ENCODE data around the gene CAMK1. TPM values are rescaled to one million over a fixed set of nuclear protein-coding genes. Genes with fewer than 3 reads are reported as not detected.

CAMK1 gene
- total and polyA plus RNA-seq, 2 of the 4 experiments (the other 2 are of a cell fraction) = 33.3 to 36.4 TPM

DNA sequence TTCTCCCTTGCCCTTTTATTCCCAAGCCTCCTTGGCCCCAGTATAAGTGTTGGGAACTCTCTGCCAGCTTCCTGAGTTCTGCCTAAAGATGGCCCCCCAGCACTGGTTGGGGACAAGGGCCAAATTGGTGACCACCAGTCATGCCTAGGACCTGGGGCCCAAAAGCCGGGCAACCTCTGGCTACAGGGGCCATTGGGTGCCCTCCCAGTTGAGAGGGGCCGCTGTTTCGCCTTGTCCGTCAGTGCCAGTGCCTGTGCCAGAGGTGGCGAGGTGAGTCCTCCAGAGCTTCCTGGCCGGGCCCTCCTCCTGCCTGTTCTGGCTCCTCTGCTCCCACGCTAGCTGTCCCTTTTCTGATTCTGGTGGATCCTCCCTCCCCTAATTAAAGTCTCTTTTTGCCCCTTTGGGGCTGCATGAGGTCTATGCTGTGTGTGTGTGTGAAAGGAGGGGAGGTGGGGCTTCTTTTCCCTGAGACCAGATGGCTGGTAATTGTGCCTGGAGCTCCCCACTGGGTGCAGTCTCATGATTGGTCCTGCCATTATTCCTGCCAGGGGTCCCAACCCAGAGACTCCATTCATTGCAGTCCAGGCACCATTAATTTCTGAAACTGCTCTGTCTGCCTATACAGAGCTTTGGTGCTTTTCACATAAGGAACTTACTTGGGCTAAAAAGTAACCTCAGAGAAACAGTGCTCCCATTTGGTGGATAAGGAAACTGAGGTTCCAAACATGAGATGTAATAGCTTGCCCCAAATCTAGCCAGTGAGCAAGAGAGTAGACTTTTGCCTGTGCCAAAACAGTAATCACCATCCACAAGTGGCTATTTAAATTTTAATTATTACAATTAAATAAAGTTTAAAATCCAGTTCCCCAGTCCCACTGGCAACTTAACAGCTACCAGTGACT lies 37.2 kb upstream of the CAMK1 start (continued):
- no peak for TF ChIP-seq CTCF (conservative IDR thresholded peaks at IDR 0.05; ENCODE audit: low read depth, low read length)

DNA sequence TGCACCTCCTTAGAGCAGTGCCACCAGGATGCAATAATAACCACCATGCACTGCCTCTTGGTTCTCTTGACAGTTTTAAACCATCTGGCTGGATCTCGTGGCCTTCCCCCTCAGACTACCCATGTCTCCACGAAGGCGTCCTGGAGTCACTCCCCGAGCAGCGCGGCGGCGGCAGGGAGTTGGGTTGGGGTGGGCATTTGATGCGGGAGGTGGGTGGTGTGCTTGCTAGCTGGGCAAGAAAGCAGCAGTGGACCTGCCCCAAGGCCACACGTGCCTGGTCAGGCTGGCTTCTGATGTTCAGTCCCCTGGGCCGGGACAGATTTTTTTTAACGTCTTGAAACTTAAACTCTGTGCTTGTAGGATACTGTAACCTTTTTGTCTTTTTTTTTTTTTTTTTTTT lies 36.4 kb upstream of the CAMK1 start:
- H3K36me3 ChIP-seq (ENCODE audit: control insufficient read depth, insufficient read depth, low read length) = peaks cover 52% of the 10 kb centered on the region
- H2BK5ac ChIP-seq (ENCODE audit: low read depth, low read length, poor library complexity, severe bottlenecking) = no peak overlapping the region
- no peak overlapping the region for H3K4me3 ChIP-seq (ENCODE audit: insufficient read depth, low read depth, low read length)
- H3K27me3 ChIP-seq (ENCODE audit: control insufficient read depth, insufficient read depth, low read length) = no peaks in the 10 kb centered on the region
- H3K4ac ChIP-seq (ENCODE audit: low read depth, low read length) = no peak overlapping the region
- H3K4me1 ChIP-seq (ENCODE audit: control insufficient read depth, insufficient read depth, low read length) = peaks cover 15% of the 10 kb centered on the region
- no peak overlapping the region for H3K18ac ChIP-seq (ENCODE audit: low read depth, low read length)
- POLR2A ChIA-PET (ENCODE audit: unreplicated experiment) = no interaction called here
- no peak overlapping the region for H3K56ac ChIP-seq (ENCODE audit: extremely low read depth, insufficient read depth, low read length)
- no peak overlapping the region for H2BK120ac ChIP-seq (ENCODE audit: low read depth, low read length)
- CTCF ChIA-PET = no interaction called here
- H4K20me1 ChIP-seq (ENCODE audit: insufficient read depth, low read length) = peaks cover 26% of the 10 kb centered on the region
- H2BK20ac ChIP-seq (ENCODE audit: low read depth, low read length) = no peak overlapping the region
- intact Hi-C loops (cut with micrococcal nuclease) = no loop called here
- in situ Hi-C loops (cut with MboI; ENCODE audit: low sequenced_read_pairs) = no loop called here
- H3K9me1 ChIP-seq (ENCODE audit: insufficient read depth, low read length) = peaks cover 9% of the 10 kb centered on the region
- peaks cover 11 to 35% of the 10 kb centered on the region in 2 experiments for H3K79me1 ChIP-seq (ENCODE audit: low read depth in 1 of 2, low read length in 2 of 2)
- no peak overlapping the region for H3K23ac ChIP-seq (ENCODE audit: low read depth, low read length)
- H2AK9ac ChIP-seq (replicated peaks; ENCODE audit: low read depth, low read length, poor library complexity) = no peak overlapping the region
- H3K9me3 ChIP-seq (ENCODE audit: control insufficient read depth, insufficient read depth, low read length) = no peaks in the 10 kb centered on the region
- no peak overlapping the region for H4K8ac ChIP-seq (ENCODE audit: low read depth in 2 of 2, low read length in 2 of 2)
- H3K27ac ChIP-seq (ENCODE audit: insufficient read depth, low read length) = no peak overlapping the region
- no peak overlapping the region for H3K14ac ChIP-seq (replicated peaks; ENCODE audit: low read depth, low read length)
- no peak overlapping the region for H2AFZ ChIP-seq (replicated peaks; ENCODE audit: low read length, poor library complexity)
- H2BK15ac ChIP-seq (ENCODE audit: low read depth, low read length) = no peak overlapping the region
- dilution Hi-C loops (cut with HindIII; ENCODE audit: low sequenced_read_pairs, unreplicated experiment) = no loop called here
- BruUV-seq (replicated peaks) = no TSS peak
- no peak overlapping the region for H4K5ac ChIP-seq (ENCODE audit: low read depth, low read length)
- WGBS, 2 experiments (ENCODE audit: extremely low coverage in 2 of 2, insufficient read length in 1 of 2) = no CpG with 5 or more reads among the region's 12 CpGs
- no peak overlapping the region for H3K9ac ChIP-seq (ENCODE audit: low read depth, low read length)
- DNase-seq (no peak), ATAC-seq (ENCODE audit: low read depth) (no peak)
- no peak overlapping the region for H3K4me2 ChIP-seq (ENCODE audit: low read depth, low read length)
- H4K91ac ChIP-seq (ENCODE audit: insufficient read depth, low read depth, low read length) = no peak overlapping the region
- no peak overlapping the region for H2AK5ac ChIP-seq (ENCODE audit: low read depth, low read length)
- TF ChIP-seq RAD21 (IDR thresholded peaks at IDR 0.05; ENCODE audit: low read length) (no peak), POLR2A (IDR thresholded peaks at IDR 0.05; ENCODE audit: low read depth, low read length) (no peak), NFE2L2 (IDR thresholded peaks at IDR 0.05; ENCODE audit: low read depth, low read length) (no peak), MXI1 (IDR thresholded peaks at IDR 0.05; ENCODE audit: borderline replicate concordance, low read depth, low read length) (no peak), CHD1 (IDR thresholded peaks at IDR 0.05; ENCODE audit: low read depth, low read length) (no peak), SMC3 (IDR thresholded peaks at IDR 0.05; ENCODE audit: low read depth, low read length) (no peak), RFX5 (IDR thresholded peaks at IDR 0.05; ENCODE audit: low read depth, low read length) (no peak), FOS (IDR thresholded peaks at IDR 0.05; ENCODE audit: low read depth, low read length) (no peak), ELK1 (IDR thresholded peaks at IDR 0.05; ENCODE audit: borderline replicate concordance, low read depth, low read length) (no peak)
- TF ChIP-seq, protein P1, sequence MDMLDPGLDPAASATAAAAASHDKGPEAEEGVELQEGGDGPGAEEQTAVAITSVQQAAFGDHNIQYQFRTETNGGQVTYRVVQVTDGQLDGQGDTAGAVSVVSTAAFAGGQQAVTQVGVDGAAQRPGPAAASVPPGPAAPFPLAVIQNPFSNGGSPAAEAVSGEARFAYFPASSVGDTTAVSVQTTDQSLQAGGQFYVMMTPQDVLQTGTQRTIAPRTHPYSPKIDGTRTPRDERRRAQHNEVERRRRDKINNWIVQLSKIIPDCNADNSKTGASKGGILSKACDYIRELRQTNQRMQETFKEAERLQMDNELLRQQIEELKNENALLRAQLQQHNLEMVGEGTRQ (IDR thresholded peaks at IDR 0.05; ENCODE audit: low read depth, low read length) = no peak

Measured in IMR-90 (cell line).